ENCODE data around the gene NAA25.

Gene NAA25

GRCh38 chr12:112108202-112109079, at the start of gene NAA25:
Gene NAA25, minus strand, starts transcription at chr12:112108783. Its CDS starts 10 bp downstream, at chr12:112108773.
- DNase-seq (ENCODE audit: low read depth in 1 of 2, low spot score in 1 of 2), result peak; percentile 70 to 82

- no peak for DNase-seq (ENCODE audit: low read depth in 1 of 2, low spot score in 1 of 2)
Observed at GRCh38 chr12:112153893-112154219, 45.3 kb upstream of the NAA25 start.

DNA sequence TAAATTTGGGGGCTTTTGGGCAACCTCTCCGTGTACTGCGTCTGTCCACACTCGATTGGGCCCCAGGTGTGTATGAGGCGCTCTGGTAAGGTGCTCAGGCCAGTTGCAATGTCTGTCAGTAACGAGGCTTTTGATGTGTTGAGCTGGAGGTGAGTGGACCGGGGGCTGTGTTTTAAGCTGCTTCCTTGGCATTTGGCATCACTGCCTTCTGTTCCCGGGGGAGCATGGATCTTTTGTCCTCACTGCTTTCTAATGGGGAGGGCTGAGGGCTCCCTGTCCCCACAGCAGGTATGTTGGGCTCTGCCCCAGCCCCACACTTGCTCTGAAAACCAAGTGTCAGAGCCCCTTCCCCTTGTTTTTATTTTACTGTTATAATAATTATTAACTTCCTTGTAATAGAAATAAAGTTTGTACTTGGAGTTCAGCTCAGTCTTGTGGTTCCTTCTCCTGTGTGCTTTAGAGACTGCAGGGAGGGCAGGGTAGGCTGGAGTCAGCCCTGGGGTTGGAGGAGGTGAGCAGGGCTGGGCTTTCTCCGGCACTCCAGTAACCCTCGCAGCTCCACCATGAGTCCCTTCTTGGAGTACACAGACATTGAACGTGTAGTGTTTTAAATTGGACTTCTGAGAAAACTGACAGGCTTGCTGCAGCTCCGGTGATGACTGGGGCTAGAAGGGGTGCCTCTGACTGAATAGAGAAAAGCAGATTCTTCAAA, 44.8 kb upstream of the NAA25 start:
- no peak for DNase-seq (ENCODE audit: low read depth in 1 of 2, low spot score in 1 of 2)

- DNase-seq (ENCODE audit: low read depth in 1 of 2, low spot score in 1 of 2), result no peak
Observed at GRCh38 chr12:112151766-112152541, 43.4 kb upstream of the NAA25 start.

DNA sequence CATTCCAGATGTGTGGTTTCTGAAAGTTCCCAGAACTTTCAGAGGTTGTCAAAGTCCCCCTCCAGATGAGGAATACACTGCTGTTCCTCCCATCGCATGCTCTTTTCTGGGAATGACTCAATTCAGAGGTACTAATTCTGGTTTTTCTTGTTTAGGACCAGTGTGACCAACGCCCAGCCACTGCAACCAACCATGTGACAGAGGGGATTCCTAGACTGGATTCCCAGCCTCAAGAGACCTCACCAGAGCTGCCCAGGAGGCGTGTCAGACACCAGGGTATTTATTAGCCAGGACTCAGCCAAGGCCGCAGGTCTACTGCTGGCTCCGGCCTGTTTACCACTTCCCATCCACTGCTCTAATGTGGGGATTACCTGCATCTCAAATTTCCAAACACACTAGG, 41.0 kb upstream of the NAA25 start:
- no peak for DNase-seq (ENCODE audit: low read depth in 1 of 2, low spot score in 1 of 2)

DNA sequence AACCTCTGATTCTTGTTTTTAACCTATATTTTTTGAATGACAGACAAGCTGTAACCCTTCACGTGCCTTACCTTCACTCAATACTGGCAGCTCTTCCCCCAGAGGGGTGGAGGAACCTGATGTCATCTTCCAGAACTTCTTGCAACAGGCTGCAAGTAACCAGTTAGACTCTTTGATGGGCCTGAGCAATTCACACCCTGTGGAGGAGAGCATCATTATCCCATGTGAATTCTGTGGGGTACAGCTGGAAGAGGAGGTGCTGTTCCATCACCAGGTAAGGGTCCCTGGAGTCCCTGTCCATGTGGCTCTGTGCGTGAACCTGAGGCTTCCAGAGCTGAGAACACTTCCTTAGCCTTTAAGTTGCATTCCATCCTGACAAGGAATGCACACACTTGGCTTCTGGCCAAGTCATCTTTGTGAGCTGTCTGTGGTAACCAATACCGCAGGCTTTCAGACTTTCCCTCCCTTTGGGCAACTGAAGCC, 39.5 kb upstream of the NAA25 start:
- no peak for DNase-seq (ENCODE audit: low read depth in 1 of 2, low spot score in 1 of 2)

GRCh38 chr12:112146123-112146522, 37.5 kb upstream of the NAA25 start:
- no peak for DNase-seq (ENCODE audit: low read depth in 1 of 2, low spot score in 1 of 2)

- DNase-seq (ENCODE audit: low read depth in 1 of 2, low spot score in 1 of 2), result no peak
Observed at GRCh38 chr12:112140728-112141127, 32.1 kb upstream of the NAA25 start.

GRCh38 chr12:112134731-112135130, 26.1 kb upstream of the NAA25 start:
- DNase-seq (ENCODE audit: low read depth in 1 of 2, low spot score in 1 of 2), result no peak

DNA sequence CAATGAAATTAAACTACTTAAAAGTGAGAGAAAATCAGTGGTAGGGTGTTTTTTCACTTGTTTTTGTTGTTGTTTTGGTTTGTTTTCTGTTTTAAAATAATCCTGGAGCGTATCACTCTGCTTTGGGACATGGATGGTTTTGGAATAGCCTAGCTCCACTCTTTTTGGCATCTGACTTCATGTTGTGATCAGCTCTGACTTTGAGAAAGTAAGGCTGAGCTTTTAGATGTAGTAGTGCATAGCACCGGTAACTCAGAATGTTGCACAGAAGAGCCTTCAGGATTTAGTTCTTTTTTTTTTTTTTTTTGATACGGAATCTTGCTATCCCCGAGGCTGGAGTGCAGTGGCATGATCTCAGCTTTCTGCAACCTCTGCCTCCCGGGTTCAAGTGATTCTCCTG, 24.8 kb upstream of the NAA25 start:
- DNase-seq (ENCODE audit: low read depth in 1 of 2, low spot score in 1 of 2), result no peak

GRCh38 chr12:112131686-112132085, 23.1 kb upstream of the NAA25 start:
- DNase-seq (ENCODE audit: low read depth in 1 of 2, low spot score in 1 of 2), result no peak

- DNase-seq (ENCODE audit: low read depth in 1 of 2, low spot score in 1 of 2), result no peak
Observed at GRCh38 chr12:112130441-112130998, 21.9 kb upstream of the NAA25 start.

GRCh38 chr12:112126911-112127310, 18.3 kb upstream of the NAA25 start:
- no peak for DNase-seq (ENCODE audit: low read depth in 1 of 2, low spot score in 1 of 2)

DNA sequence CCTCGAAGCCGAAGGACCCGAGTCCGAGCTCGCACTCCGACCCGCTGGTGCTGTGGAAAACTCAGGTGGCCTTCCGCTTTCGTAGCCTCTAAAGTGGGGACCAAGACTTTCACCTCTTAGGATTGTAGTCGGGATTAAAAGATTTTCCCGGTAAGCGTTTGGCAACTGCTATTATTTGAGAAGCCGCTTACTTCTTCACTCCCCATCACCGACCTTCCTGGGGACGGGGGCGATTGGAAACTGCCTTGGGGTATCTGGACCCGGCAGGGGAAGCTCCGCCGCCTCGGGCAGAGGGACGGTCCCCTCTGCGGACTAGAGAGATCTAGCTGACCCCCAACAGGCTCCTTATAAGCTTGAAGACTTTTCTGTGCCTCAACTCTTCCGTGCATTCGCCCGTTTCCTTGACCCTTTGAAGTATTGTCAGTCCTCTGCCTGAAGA, 17.4 kb upstream of the NAA25 start:
- no peak for DNase-seq (ENCODE audit: low read depth in 1 of 2, low spot score in 1 of 2)

DNA sequence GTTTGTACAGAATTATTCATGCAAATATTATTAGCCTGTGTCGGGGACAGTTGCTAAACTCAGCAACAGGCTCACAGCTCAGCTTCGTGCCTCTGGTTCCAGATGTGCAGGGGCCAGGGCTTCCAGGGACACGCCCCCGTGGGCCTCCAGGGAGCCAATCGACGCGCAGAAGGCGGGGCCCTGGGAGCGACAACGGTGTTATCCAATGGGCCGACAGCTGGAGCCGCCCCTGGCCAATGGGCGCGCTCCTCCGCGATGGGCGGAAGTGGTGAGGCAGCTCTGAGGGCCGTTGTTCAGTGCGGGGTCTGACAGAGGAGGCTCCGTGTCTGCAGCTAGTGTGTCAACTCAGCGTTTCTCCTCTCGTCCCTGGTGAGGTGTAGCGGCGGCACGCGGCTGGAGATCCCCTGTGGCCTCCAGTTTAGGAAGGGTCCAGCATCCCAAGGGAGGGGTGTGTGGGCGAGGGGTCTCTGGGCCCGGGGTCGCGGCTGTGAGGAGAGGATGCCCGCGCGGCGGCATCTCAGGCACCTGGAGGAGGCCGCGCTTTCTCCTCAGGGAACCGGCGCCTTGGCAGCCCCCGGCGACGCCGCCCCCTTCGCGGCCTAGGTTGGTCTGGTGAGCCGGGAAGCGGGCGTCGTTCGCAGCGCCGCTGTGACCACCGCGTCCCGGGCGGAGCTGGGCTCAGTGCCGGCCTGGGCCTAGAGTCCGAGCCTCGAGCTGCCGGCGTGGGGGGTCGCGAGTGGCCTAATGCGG, 16.8 kb upstream of the NAA25 start, which contains the start of gene TRAFD1:
TRAFD1 (plus strand) TSS at position 311 of the 750 bp plus-strand sequence. CDS start 4,963 bp downstream, outside the sequence.
- DNase-seq (ENCODE audit: low read depth in 1 of 2, low spot score in 1 of 2), result peak; percentile 95 to 98

GRCh38 chr12:112124918-112125249, 16.3 kb upstream of the NAA25 start:
- DNase-seq (ENCODE audit: low read depth in 1 of 2, low spot score in 1 of 2), result no peak

- no peak for DNase-seq (ENCODE audit: low read depth in 1 of 2, low spot score in 1 of 2)
Observed at GRCh38 chr12:112122823-112123690, 14.5 kb upstream of the NAA25 start.

GRCh38 chr12:112121780-112122565, 13.4 kb upstream of the NAA25 start:
- no peak for DNase-seq (ENCODE audit: low read depth in 1 of 2, low spot score in 1 of 2)

- DNase-seq (ENCODE audit: low read depth in 1 of 2, low spot score in 1 of 2), result no peak
Observed at GRCh38 chr12:112117685-112118084, 9.1 kb upstream of the NAA25 start.
